CD4-positive, alpha-beta memory T cell (primary cell): ENCODE measurements around the gene GSE1. TPM values are rescaled to one million over a fixed set of nuclear protein-coding genes. Genes with fewer than 3 reads are reported as not detected.

Experiments used
- CTCF ChIA-PET: fragments of 350-600 bp; sonication (Branson Sonifier 250); formaldehyde crosslinking; loops from one replicate; lab custom pipeline; 2021; ENCODE audit warnings: inconsistent platforms; ENCODE audit not compliant: partially characterized antibody; lab: Charles Lee
- POLR2A ChIA-PET: fragments of 350-600 bp; sonication (Branson Sonifier 250); formaldehyde crosslinking; loops from one replicate; lab custom pipeline; 2021; ENCODE audit not compliant: partially characterized antibody; lab: Charles Lee
- DNase-seq, 5 donors: peaks; one replicate each; pipeline versions ENCODE4 v3.0.0 to v3.0.0-alpha.2; 2020 to 2022; ENCODE audit warnings: mixed read lengths in 1 of 5
- H3K27ac ChIP-seq: one replicate; pipeline ENCODE4 v1.7.0; 2013; ENCODE audit warnings: low read depth, low read length
- H3K27me3 ChIP-seq: 2 replicates; pipeline ENCODE4 v1.7.0; 2013; ENCODE audit warnings: mild to moderate bottlenecking, low read length, moderate library complexity; ENCODE audit not compliant: insufficient read depth
- H3K36me3 ChIP-seq: 2 replicates; pipeline ENCODE4 v1.7.0; 2013; ENCODE audit warnings: mild to moderate bottlenecking, low read length, moderate library complexity; ENCODE audit not compliant: insufficient read depth
- H3K4me1 ChIP-seq: 2 replicates; pipeline ENCODE4 v1.7.0; 2013; ENCODE audit warnings: mild to moderate bottlenecking, low read length, moderate library complexity; ENCODE audit not compliant: insufficient read depth
- H3K4me3 ChIP-seq, 2 donors: one replicate each; pipeline ENCODE4 v1.7.0; 2013; ENCODE audit warnings: low read length in 2 of 2, mild to moderate bottlenecking in 1 of 2
- H3K9me3 ChIP-seq, 2 donors: one replicate each; pipeline ENCODE4 v1.7.0; 2013; ENCODE audit warnings: low read length in 2 of 2, control low read depth in 1 of 2; ENCODE audit not compliant: control insufficient read depth in 1 of 2
- H3K27ac Mint-ChIP-seq, 7 donors: one replicate each; pipeline ENCODE4 v1.8.0; 2020 to 2021; ENCODE audit warnings: mixed read lengths in 7 of 7, mild to moderate bottlenecking in 6 of 7, inconsistent platforms in 3 of 7, moderate library complexity in 3 of 7
- H3K27me3 Mint-ChIP-seq, 2 donors: one replicate each; pipeline ENCODE4 v1.8.0; 2020 to 2021; ENCODE audit warnings: mixed read lengths in 2 of 2
- H3K36me3 Mint-ChIP-seq, 2 donors: one replicate each; pipeline ENCODE4 v1.8.0; 2020 to 2021; ENCODE audit warnings: mixed read lengths in 2 of 2, inconsistent platforms in 1 of 2, mild to moderate bottlenecking in 1 of 2
- H3K4me1 Mint-ChIP-seq, 4 donors: one replicate each; pipeline ENCODE4 v1.8.0; 2020 to 2021; ENCODE audit warnings: mixed read lengths in 4 of 4, mild to moderate bottlenecking in 1 of 4
- H3K4me3 Mint-ChIP-seq, 8 donors: one replicate each; pipeline ENCODE4 v1.8.0; 2020 to 2021; ENCODE audit warnings: mixed read lengths in 8 of 8, mild to moderate bottlenecking in 7 of 8, moderate library complexity in 6 of 8, inconsistent platforms in 3 of 8
- H3K9me3 Mint-ChIP-seq, 8 donors: one replicate each; pipeline ENCODE4 v1.8.0; 2020 to 2021; ENCODE audit warnings: mixed read lengths in 8 of 8, mild to moderate bottlenecking in 5 of 8, inconsistent platforms in 3 of 8, moderate library complexity in 1 of 8
- intact Hi-C: fragments of 100-400 bp; cut with micrococcal nuclease; formaldehyde crosslinking; loops from one replicate; pipeline ENCODE4 v1.15.1; 2023
- polyA plus RNA-seq, 2 donors: library from polyadenylated mRNA; unstranded; fragments of 300-500 nt; fragmentation: Illumina TruSeq; gene quantifications; one replicate each; pipeline ENCODE4 v1.2.3, GENCODE V29; 2021
- total RNA-seq, 2 experiments: library from RNA; stranded (reverse); gene quantifications; one replicate each; pipeline ENCODE4 v1.2.3, GENCODE V29; 2021

Gene GSE1
- total and polyA plus RNA-seq, 4 experiments from 2014 or later = 0.23 to 25.0 (median 13.1) TPM

- H3K27ac Mint-ChIP-seq = peak overlapping the region in 3 of 7 donors; percentile 13 to 59 (median 58)
- Histone ChIP-seq H3K27ac (no peak overlapping the region), H3K9me3 (no peaks in the 10 kb centered on the region), H3K4me3 (no peak overlapping the region), H3K4me1 (peaks cover 6% of the 10 kb centered on the region), H3K36me3 (no peaks in the 10 kb centered on the region), H3K27me3 (no peaks in the 10 kb centered on the region)
- peak overlapping the region in 1 of 8 donors; percentile 45 for H3K4me3 Mint-ChIP-seq
- peaks cover 3 to 15% (median 8%) of the 10 kb centered on the region in 4 donors for H3K4me1 Mint-ChIP-seq
- POLR2A ChIA-PET = no interaction called here
- no peak for DNase-seq
- peaks cover 2 to 7% of the 10 kb centered on the region in 2 donors for H3K27me3 Mint-ChIP-seq
- CTCF ChIA-PET = interaction anchor here (0.6 to 2.8 kb wide), 3 partner anchors 11 to 358 kb away, joined by 3 to 22 read pairs (median 3); no protein-coding TSS in a partner anchor
- intact Hi-C loops = loop anchor here (2.0 kb wide), 1 partner anchor 323 kb away; no protein-coding TSS in a partner anchor
- peaks cover 4 to 9% of the 10 kb centered on the region in 2 donors for H3K36me3 Mint-ChIP-seq
- H3K9me3 Mint-ChIP-seq = peaks cover 0 to 12% (median 4%) of the 10 kb centered on the region in 8 donors
These were observed 102.3 kb downstream of the GSE1 start for GRCh38 chr16:85715169-85716021.

- Mint-ChIP-seq H3K27me3 (peaks cover 2 to 7% of the 10 kb centered on the region in 2 donors), H3K4me1 (peaks cover 3 to 15% (median 8%) of the 10 kb centered on the region in 4 donors), H3K36me3 (peaks cover 4 to 9% of the 10 kb centered on the region in 2 donors), H3K27ac (peak overlapping the region in 1 of 7 donors; percentile 48), H3K4me3 (no peak overlapping the region), H3K9me3 (peaks cover 0 to 12% (median 4%) of the 10 kb centered on the region in 8 donors)
- H3K27ac ChIP-seq = no peak overlapping the region
- peaks cover 6% of the 10 kb centered on the region for H3K4me1 ChIP-seq
- H3K36me3 ChIP-seq = no peaks in the 10 kb centered on the region
- H3K9me3 ChIP-seq = no peaks in the 10 kb centered on the region
- POLR2A ChIA-PET = interaction anchor here (1.2 kb wide), 1 partner anchor 14 kb away, joined by 3 read pairs; no protein-coding TSS in a partner anchor
- CTCF ChIA-PET = interaction anchor here (0.7 to 2.8 kb wide), 6 partner anchors 10 to 100 kb away, joined by 3 to 22 read pairs (median 3); no protein-coding TSS in a partner anchor
- no peak overlapping the region for H3K4me3 ChIP-seq
- H3K27me3 ChIP-seq = no peaks in the 10 kb centered on the region
- no peak for DNase-seq
- intact Hi-C loops = loop anchor here (2.0 kb wide), 1 partner anchor 323 kb away; no protein-coding TSS in a partner anchor
These were observed 103.0 kb downstream of the GSE1 start for GRCh38 chr16:85716022-85716679.

GRCh38 chr16:85716680-85717038, 103.5 kb downstream of the GSE1 start:
- H3K27ac ChIP-seq = no peak overlapping the region
- H3K4me1 ChIP-seq = peaks cover 6% of the 10 kb centered on the region
- Mint-ChIP-seq H3K4me3 (no peak overlapping the region), H3K36me3 (peaks cover 4 to 9% of the 10 kb centered on the region in 2 donors), H3K9me3 (peaks cover 0 to 10% (median 4%) of the 10 kb centered on the region in 8 donors), H3K27me3 (peaks cover 2 to 7% of the 10 kb centered on the region in 2 donors), H3K27ac (no peak overlapping the region), H3K4me1 (peaks cover 3 to 15% (median 8%) of the 10 kb centered on the region in 4 donors)
- CTCF ChIA-PET = interaction anchor here (1.0 to 2.8 kb wide), 6 partner anchors 12 to 100 kb away, joined by 3 to 22 read pairs (median 3); no protein-coding TSS in a partner anchor
- no peaks in the 10 kb centered on the region for H3K36me3 ChIP-seq
- no peak for DNase-seq
- no peaks in the 10 kb centered on the region for H3K27me3 ChIP-seq
- intact Hi-C loops = loop anchor here (1.0 to 2.0 kb wide), 2 partner anchors 57 to 324 kb away; no protein-coding TSS in a partner anchor
- no peaks in the 10 kb centered on the region for H3K9me3 ChIP-seq
- no peak overlapping the region for H3K4me3 ChIP-seq
- POLR2A ChIA-PET = interaction anchor here (1.2 kb wide), 1 partner anchor 14 kb away, joined by 3 read pairs; no protein-coding TSS in a partner anchor

GRCh38 chr16:85717393-85718152, 104.5 kb downstream of the GSE1 start:
- Histone ChIP-seq H3K4me3 (no peak overlapping the region), H3K9me3 (no peaks in the 10 kb centered on the region), H3K36me3 (no peaks in the 10 kb centered on the region), H3K27me3 (no peaks in the 10 kb centered on the region), H3K27ac (no peak overlapping the region), H3K4me1 (peaks cover 6% of the 10 kb centered on the region)
- peak; percentile 41 to 51 (median 47) for DNase-seq
- Mint-ChIP-seq H3K36me3 (peaks cover 0 to 5% of the 10 kb centered on the region in 2 donors), H3K4me1 (peaks cover 2 to 15% (median 8%) of the 10 kb centered on the region in 4 donors), H3K27me3 (peaks cover 2 to 5% of the 10 kb centered on the region in 2 donors), H3K9me3 (peaks cover 0 to 4% (median 0%) of the 10 kb centered on the region in 8 donors), H3K4me3 (no peak overlapping the region), H3K27ac (no peak overlapping the region)
- intact Hi-C loops = loop anchor here (1.0 to 2.0 kb wide), 4 partner anchors 42 to 347 kb away; no protein-coding TSS in a partner anchor
- ChIA-PET CTCF (interaction anchor here (1.0 to 2.8 kb wide), 10 partner anchors 14 to 101 kb away, joined by 3 to 22 read pairs (median 3); no protein-coding TSS in a partner anchor), POLR2A (interaction anchor here (1.1 to 1.2 kb wide), 2 partner anchors 13 to 17 kb away, joined by 3 read pairs; no protein-coding TSS in a partner anchor)

GRCh38 chr16:85718153-85718477, 105.0 kb downstream of the GSE1 start:
- intact Hi-C loops = loop anchor here (1.0 to 2.0 kb wide), 2 partner anchors 43 to 347 kb away; no protein-coding TSS in a partner anchor

GRCh38 chr16:85718682-85719081, 105.6 kb downstream of the GSE1 start:
- Histone ChIP-seq H3K27me3 (no peaks in the 10 kb centered on the region), H3K9me3 (no peaks in the 10 kb centered on the region), H3K27ac (no peak overlapping the region), H3K36me3 (no peaks in the 10 kb centered on the region), H3K4me3 (no peak overlapping the region), H3K4me1 (peaks cover 6% of the 10 kb centered on the region)
- Mint-ChIP-seq H3K4me1 (peaks cover 2 to 15% (median 8%) of the 10 kb centered on the region in 4 donors), H3K27me3 (peaks cover 2 to 5% of the 10 kb centered on the region in 2 donors), H3K36me3 (no peaks in the 10 kb centered on the region), H3K9me3 (no peaks in the 10 kb centered on the region), H3K4me3 (no peak overlapping the region), H3K27ac (no peak overlapping the region)
- no peak for DNase-seq
- CTCF ChIA-PET = interaction anchor here (0.9 to 1.9 kb wide), 5 partner anchors 13 to 60 kb away, joined by 3 to 6 read pairs (median 3); no protein-coding TSS in a partner anchor
- intact Hi-C loops = loop anchor here (1.0 to 2.0 kb wide), 2 partner anchors 43 to 348 kb away; no protein-coding TSS in a partner anchor
- POLR2A ChIA-PET = no interaction called here

More at GRCh38 chr16:85718153-85718477, 105.0 kb downstream of the GSE1 start:
- Histone ChIP-seq H3K4me3 (no peak overlapping the region), H3K27ac (no peak overlapping the region), H3K27me3 (no peaks in the 10 kb centered on the region), H3K9me3 (no peaks in the 10 kb centered on the region), H3K4me1 (peaks cover 6% of the 10 kb centered on the region), H3K36me3 (no peaks in the 10 kb centered on the region)
- Mint-ChIP-seq H3K27me3 (peaks cover 2 to 5% of the 10 kb centered on the region in 2 donors), H3K9me3 (peaks cover 0 to under 1% (median 0%) of the 10 kb centered on the region in 8 donors), H3K36me3 (no peaks in the 10 kb centered on the region), H3K4me3 (no peak overlapping the region), H3K4me1 (peaks cover 2 to 15% (median 8%) of the 10 kb centered on the region in 4 donors), H3K27ac (no peak overlapping the region)
- ChIA-PET POLR2A (interaction anchor here (1.1 kb wide), 1 partner anchor 17 kb away, joined by 3 read pairs; no protein-coding TSS in a partner anchor), CTCF (interaction anchor here (0.9 to 2.8 kb wide), 5 partner anchors 14 to 59 kb away, joined by 3 to 22 read pairs (median 5); no protein-coding TSS in a partner anchor)
- DNase-seq = no peak
